Left ventricle myocardium inferior (tissue), 1 donor: ENCODE measurements around the gene CMPK2. TPM values are rescaled to one million over a fixed set of nuclear protein-coding genes. Genes with fewer than 3 reads are reported as not detected.

Source experiments
- DNase-seq: peaks from one replicate; pipeline ENCODE4 v3.0.0-alpha.2; 2020
- H3K27ac ChIP-seq: fragments of 200-600 bp; replicated peaks from 2 replicates; pipeline ENCODE4 v1.8.0; 2021
- H3K27me3 ChIP-seq: fragments of 200-600 bp; 2 replicates; pipeline ENCODE4 v1.8.0; 2021; ENCODE audit warnings: low read depth
- H3K36me3 ChIP-seq: fragments of 200-600 bp; 2 replicates; pipeline ENCODE4 v1.8.0; 2021
- H3K4me1 ChIP-seq: fragments of 200-600 bp; 2 replicates; pipeline ENCODE4 v1.8.0; 2021
- H3K4me3 ChIP-seq: fragments of 200-600 bp; 2 replicates; pipeline ENCODE4 v1.8.0; 2021; ENCODE audit warnings: mild to moderate bottlenecking, moderate library complexity
- H3K9me3 ChIP-seq: fragments of 200-600 bp; replicated peaks from 2 replicates; pipeline ENCODE4 v1.8.0; 2021
- intact Hi-C: fragments of 100-400 bp; cut with micrococcal nuclease; formaldehyde crosslinking; loops from one replicate; pipeline ENCODE4 v1.11.0; 2022
- total RNA-seq: library from RNA; stranded (reverse); fragmentation: NEBNext Ultra II Directional; extraction: Animal tissue kit (Norgen Biotek cat#: 25700); gene quantifications from one replicate; pipeline ENCODE4 v1.2.1, GENCODE V29; 2021
- TF ChIP-seq, protein P1 (sequence below): fragments of 200-600 bp; IDR thresholded peaks from 2 replicates; pipeline ENCODE4 v1.8.0; 2021; ENCODE audit warnings: antibody characterized with exemption, mild to moderate bottlenecking, borderline replicate concordance
- donor health status: DM: no; HTN: yes; CAD: no; lungs with severe emphysema.

Gene CMPK2
- total RNA-seq, 1 donor from 2014 or later: 3.2 TPM

- DNase-seq: no peak
- Histone ChIP-seq H3K27me3 (no peaks in the 10 kb centered on the region), H3K9me3 (peaks cover 41% of the 10 kb centered on the region), H3K4me1 (no peaks in the 10 kb centered on the region), H3K27ac (no peak overlapping the region), H3K36me3 (peaks cover 59% of the 10 kb centered on the region), H3K4me3 (no peak overlapping the region)
- TF ChIP-seq, protein P1, sequence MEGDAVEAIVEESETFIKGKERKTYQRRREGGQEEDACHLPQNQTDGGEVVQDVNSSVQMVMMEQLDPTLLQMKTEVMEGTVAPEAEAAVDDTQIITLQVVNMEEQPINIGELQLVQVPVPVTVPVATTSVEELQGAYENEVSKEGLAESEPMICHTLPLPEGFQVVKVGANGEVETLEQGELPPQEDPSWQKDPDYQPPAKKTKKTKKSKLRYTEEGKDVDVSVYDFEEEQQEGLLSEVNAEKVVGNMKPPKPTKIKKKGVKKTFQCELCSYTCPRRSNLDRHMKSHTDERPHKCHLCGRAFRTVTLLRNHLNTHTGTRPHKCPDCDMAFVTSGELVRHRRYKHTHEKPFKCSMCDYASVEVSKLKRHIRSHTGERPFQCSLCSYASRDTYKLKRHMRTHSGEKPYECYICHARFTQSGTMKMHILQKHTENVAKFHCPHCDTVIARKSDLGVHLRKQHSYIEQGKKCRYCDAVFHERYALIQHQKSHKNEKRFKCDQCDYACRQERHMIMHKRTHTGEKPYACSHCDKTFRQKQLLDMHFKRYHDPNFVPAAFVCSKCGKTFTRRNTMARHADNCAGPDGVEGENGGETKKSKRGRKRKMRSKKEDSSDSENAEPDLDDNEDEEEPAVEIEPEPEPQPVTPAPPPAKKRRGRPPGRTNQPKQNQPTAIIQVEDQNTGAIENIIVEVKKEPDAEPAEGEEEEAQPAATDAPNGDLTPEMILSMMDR: no peak
- intact Hi-C loops: no loop called here
Measured at GRCh38 chr2:6852195-6852594, 13.5 kb downstream of the CMPK2 start.

GRCh38 chr2:6846967-6847681 is 18.6 kb downstream of the CMPK2 start:
- H3K36me3 ChIP-seq: peaks cover 92% of the 10 kb centered on the region
- TF ChIP-seq, protein P1: no peak
- no peaks in the 10 kb centered on the region for H3K27me3 ChIP-seq
- H3K4me3 ChIP-seq: no peak overlapping the region
- no peak for DNase-seq
- no peaks in the 10 kb centered on the region for H3K4me1 ChIP-seq
- peaks cover 92% of the 10 kb centered on the region for H3K9me3 ChIP-seq
- H3K27ac ChIP-seq: no peak overlapping the region
- intact Hi-C loops: no loop called here

DNA sequence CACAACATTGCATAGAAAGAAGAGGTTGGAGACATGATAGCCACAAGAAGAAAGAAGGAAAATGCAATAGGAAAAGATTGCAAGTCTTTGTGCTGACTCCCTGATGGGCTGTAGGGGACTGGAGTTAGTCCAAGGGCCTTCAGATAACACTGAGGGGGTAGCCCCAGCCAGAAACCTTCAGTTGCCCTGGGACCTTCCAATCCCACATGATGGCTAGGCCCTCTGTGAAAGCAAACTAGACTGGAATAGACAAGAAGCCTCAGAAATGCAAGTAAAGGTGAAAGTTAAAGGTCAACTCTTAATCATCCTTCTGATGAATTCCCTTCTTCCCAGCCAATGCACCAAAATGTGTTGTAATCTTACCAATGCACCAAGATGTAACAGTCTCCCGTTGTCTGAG is 19.2 kb downstream of the CMPK2 start:
- TF ChIP-seq, protein P1: no peak
- no peak overlapping the region for H3K4me3 ChIP-seq
- H3K36me3 ChIP-seq: peaks cover 88% of the 10 kb centered on the region
- H3K27me3 ChIP-seq: no peaks in the 10 kb centered on the region
- H3K27ac ChIP-seq: no peak overlapping the region
- H3K9me3 ChIP-seq: peaks cover 97% of the 10 kb centered on the region
- DNase-seq: no peak
- intact Hi-C loops: no loop called here
- no peaks in the 10 kb centered on the region for H3K4me1 ChIP-seq

DNA sequence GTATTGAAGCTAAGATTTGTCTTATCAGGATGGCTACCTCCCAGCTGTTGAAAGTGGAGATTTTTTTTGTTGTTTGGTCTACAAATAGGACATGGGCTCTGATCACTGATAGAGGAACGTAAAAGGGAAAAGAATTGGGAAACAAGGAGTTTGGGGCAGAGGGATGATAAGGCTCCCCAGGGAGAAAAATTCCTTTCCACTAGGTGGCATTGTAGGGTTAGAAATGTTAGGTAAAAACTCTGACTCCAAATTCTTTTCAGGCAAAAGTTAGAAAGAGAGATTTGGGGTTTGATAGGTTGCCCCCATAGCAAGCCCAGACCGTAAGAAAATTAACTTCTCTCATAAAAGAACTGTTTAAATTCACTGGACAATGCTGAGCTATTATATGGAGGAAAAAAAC is 19.8 kb downstream of the CMPK2 start:
- DNase-seq: no peak
- TF ChIP-seq, protein P1: no peak
- Histone ChIP-seq H3K36me3 (peaks cover 82% of the 10 kb centered on the region), H3K27ac (no peak overlapping the region), H3K9me3 (peaks cover 98% of the 10 kb centered on the region), H3K4me1 (no peaks in the 10 kb centered on the region), H3K4me3 (no peak overlapping the region), H3K27me3 (no peaks in the 10 kb centered on the region)
- intact Hi-C loops: no loop called here

DNA sequence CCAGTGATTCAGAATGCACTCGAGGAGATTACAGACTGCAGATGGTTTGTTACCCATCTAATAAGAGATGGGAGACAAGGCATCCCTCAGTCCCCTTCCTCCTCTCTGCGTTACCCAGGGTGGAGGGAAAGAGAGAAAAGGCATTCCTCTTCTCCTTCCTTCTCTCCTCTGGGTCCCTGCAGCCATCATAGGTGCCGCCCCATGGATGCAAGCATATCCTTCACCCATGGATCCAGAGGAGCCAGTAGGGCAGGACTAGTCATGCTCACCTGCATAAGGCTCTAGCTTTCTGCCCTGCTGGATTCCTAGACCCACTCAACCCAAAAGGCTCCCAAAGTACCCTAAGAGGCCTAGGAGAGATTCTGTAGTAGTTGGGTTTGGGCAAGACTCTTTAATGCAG is 20.4 kb downstream of the CMPK2 start:
- intact Hi-C loops: no loop called here
- TF ChIP-seq, protein P1: no peak
- Histone ChIP-seq H3K27ac (no peak overlapping the region), H3K4me3 (no peak overlapping the region), H3K36me3 (peaks cover 76% of the 10 kb centered on the region), H3K27me3 (no peaks in the 10 kb centered on the region), H3K4me1 (no peaks in the 10 kb centered on the region), H3K9me3 (peaks cover 100% of the 10 kb centered on the region)
- no peak for DNase-seq
